GM18909 (cell line): ENCODE data around the gene GPR161.

Experiments used
- ATAC-seq: cut with Tn5 transposase; IDR thresholded peaks from one replicate; pipeline ENCODE4 v1.9.1; 2021; ENCODE audit warnings: mild to moderate bottlenecking; ENCODE audit not compliant: unreplicated experiment, poor library complexity

GPR161 gene

GRCh38 chr1:168112673-168113305, 23.9 kb downstream of the GPR161 start:
- ATAC-seq: no peak

- ATAC-seq: no peak
Observed at GRCh38 chr1:168110896-168111545, 25.7 kb downstream of the GPR161 start.

GRCh38 chr1:168106274-168106673, 30.5 kb downstream of the GPR161 start:
- no peak for ATAC-seq

- no peak for ATAC-seq
Observed at GRCh38 chr1:168105846-168106245, 30.9 kb downstream of the GPR161 start.

GRCh38 chr1:168104535-168104934, 32.2 kb downstream of the GPR161 start:
- no peak for ATAC-seq

GRCh38 chr1:168102487-168102886, 34.2 kb downstream of the GPR161 start:
- no peak for ATAC-seq

- no peak for ATAC-seq
Observed at GRCh38 chr1:168101336-168101735, 35.4 kb downstream of the GPR161 start.

GRCh38 chr1:168100315-168101002, 36.3 kb downstream of the GPR161 start:
- no peak for ATAC-seq

GRCh38 chr1:168099337-168099801, 37.4 kb downstream of the GPR161 start:
- no peak for ATAC-seq

- ATAC-seq: no peak
Observed at GRCh38 chr1:168098534-168099320, 38.0 kb downstream of the GPR161 start.

GRCh38 chr1:168097921-168098528, 38.7 kb downstream of the GPR161 start:
- no peak for ATAC-seq

GRCh38 chr1:168096296-168097165, 40.2 kb downstream of the GPR161 start:
- ATAC-seq: no peak

- no peak for ATAC-seq
Observed at GRCh38 chr1:168095476-168095875, 41.3 kb downstream of the GPR161 start.

GRCh38 chr1:168093616-168094015, 43.1 kb downstream of the GPR161 start:
- ATAC-seq: no peak

GRCh38 chr1:168092566-168093355, 44.0 kb downstream of the GPR161 start:
- no peak for ATAC-seq

- ATAC-seq: no peak
Observed at GRCh38 chr1:168091720-168092550, 44.8 kb downstream of the GPR161 start.

GRCh38 chr1:168091063-168091462, 45.7 kb downstream of the GPR161 start:
- ATAC-seq: no peak

- ATAC-seq: no peak
Observed at GRCh38 chr1:168090395-168090794, 46.3 kb downstream of the GPR161 start.
